SK-N-SH treated with all-trans-retinoic acid at 6 μM for 48 hours (cell line): Measurements from ENCODE around the gene TOX2.

ENCODE experiments used
- ATAC-seq: fragments of 200-7000 bp; cut with Tn5 transposase; 3 replicates; pipeline ENCODE4 v1.9.1; 2020; ENCODE audit warnings: mild to moderate bottlenecking, moderate library complexity
- ARNTL ChIP-seq: fragments of 450-650 bp; formaldehyde crosslinking; IDR thresholded peaks from 2 replicates; pipeline ENCODE4 v1.5.0; 2020; ENCODE audit warnings: low read depth, mild to moderate bottlenecking, moderate library complexity, borderline replicate concordance
- BACH2 ChIP-seq: fragments of 250-450 bp; sonication (Bioruptor Pico); IDR thresholded peaks from 2 replicates; pipeline ENCODE4 v1.9.0; 2021; ENCODE audit warnings: mild to moderate bottlenecking, borderline replicate concordance
- CREB5 ChIP-seq: fragments of 250-450 bp; sonication (Bioruptor Pico); IDR thresholded peaks from 2 replicates; pipeline ENCODE4 v1.5.1; 2020; ENCODE audit warnings: low read depth, mild to moderate bottlenecking, moderate library complexity
- CSDC2 ChIP-seq: fragments of 250-450 bp; sonication (Bioruptor Pico); IDR thresholded peaks from 2 replicates; pipeline ENCODE4 v1.5.0; 2020; ENCODE audit warnings: mild to moderate bottlenecking, moderate library complexity
- ESRRG ChIP-seq: fragments of 250-450 bp; sonication (Bioruptor Pico); IDR thresholded peaks from 2 replicates; pipeline ENCODE4 v1.6.1; 2021; ENCODE audit warnings: mild to moderate bottlenecking
- GLIS3 ChIP-seq: fragments of 250-450 bp; sonication (Bioruptor Pico); IDR thresholded peaks from 2 replicates; pipeline ENCODE4 v1.5.0; 2020; ENCODE audit warnings: mild to moderate bottlenecking, moderate library complexity
- ISL1 ChIP-seq: fragments of 250-450 bp; sonication (Bioruptor Pico); IDR thresholded peaks from 2 replicates; pipeline ENCODE4 v2.1.2; 2022; ENCODE audit warnings: mild to moderate bottlenecking, moderate library complexity
- OSR1 ChIP-seq: fragments of 250-450 bp; sonication (Bioruptor Pico); IDR thresholded peaks from 2 replicates; pipeline ENCODE4 v1.8.0; 2022; ENCODE audit warnings: moderate library complexity, mild to moderate bottlenecking, inconsistent platforms
- PPARA ChIP-seq: fragments of 250-450 bp; sonication (Bioruptor Pico); IDR thresholded peaks from 2 replicates; pipeline ENCODE4 v1.5.0; 2020; ENCODE audit warnings: mild to moderate bottlenecking, borderline replicate concordance
- RARB ChIP-seq: fragments of 250-450 bp; sonication (Bioruptor Pico); IDR thresholded peaks from 2 replicates; pipeline ENCODE4 v1.8.0; 2021; ENCODE audit warnings: mild to moderate bottlenecking, moderate library complexity
- SNAI2 ChIP-seq: fragments of 250-450 bp; sonication (Bioruptor Pico); IDR thresholded peaks from 2 replicates; pipeline ENCODE4 v1.5.0; 2020; ENCODE audit warnings: mild to moderate bottlenecking, moderate library complexity
- TCF4 ChIP-seq: fragments of 250-450 bp; sonication (Bioruptor Pico); IDR thresholded peaks from 2 replicates; pipeline ENCODE4 v1.8.0; 2021; ENCODE audit warnings: mild to moderate bottlenecking, moderate library complexity, borderline replicate concordance
- TOX ChIP-seq: fragments of 250-450 bp; sonication (Bioruptor Pico); IDR thresholded peaks from 2 replicates; pipeline ENCODE4 v1.8.0; 2021; ENCODE audit warnings: mild to moderate bottlenecking, moderate library complexity, borderline replicate concordance
- ZC3H10 ChIP-seq: fragments of 250-450 bp; sonication (Bioruptor Pico); IDR thresholded peaks from 2 replicates; pipeline ENCODE4 v1.5.1; 2021; ENCODE audit warnings: mild to moderate bottlenecking, moderate library complexity
- ZFP3 ChIP-seq: fragments of 250-450 bp; sonication (Bioruptor Pico); IDR thresholded peaks from 2 replicates; pipeline ENCODE4 v1.5.0; 2020; ENCODE audit warnings: mild to moderate bottlenecking, moderate library complexity
- ZFP30 ChIP-seq: fragments of 450-650 bp; formaldehyde crosslinking; IDR thresholded peaks from 2 replicates; pipeline ENCODE4 v1.5.0; 2022; ENCODE audit warnings: mild to moderate bottlenecking, moderate library complexity
- ZNF565 ChIP-seq: fragments of 450-650 bp; formaldehyde crosslinking; conservative IDR thresholded peaks from 2 replicates; pipeline ENCODE4 v1.5.0; 2020; ENCODE audit warnings: low read depth, mild to moderate bottlenecking, moderate library complexity
- ZNF70 ChIP-seq: fragments of 450-650 bp; formaldehyde crosslinking; IDR thresholded peaks from 2 replicates; pipeline ENCODE4 v1.5.0; 2020; ENCODE audit warnings: mild to moderate bottlenecking, moderate library complexity
- ZNF8 ChIP-seq: fragments of 450-650 bp; formaldehyde crosslinking; IDR thresholded peaks from 2 replicates; pipeline ENCODE4 v1.5.0; 2020; ENCODE audit warnings: mild to moderate bottlenecking, moderate library complexity
- TF ChIP-seq, protein P1 (sequence below): fragments of 250-450 bp; sonication (Bioruptor Pico); IDR thresholded peaks from 2 replicates; pipeline ENCODE4 v1.8.0; 2021; ENCODE audit warnings: low read depth, mild to moderate bottlenecking, moderate library complexity, borderline replicate concordance
- TF ChIP-seq, protein P2 (sequence below): fragments of 250-450 bp; sonication (Bioruptor Pico); IDR thresholded peaks from 2 replicates; pipeline ENCODE4 v1.5.1; 2021; ENCODE audit warnings: mild to moderate bottlenecking, moderate library complexity
- TF ChIP-seq, protein P3 (sequence below): fragments of 250-450 bp; sonication (Bioruptor Pico); IDR thresholded peaks from 2 replicates; pipeline ENCODE4 v1.5.0; 2020; ENCODE audit warnings: mild to moderate bottlenecking, moderate library complexity
- TF ChIP-seq, protein P4 (sequence below): fragments of 250-450 bp; sonication (Bioruptor Pico); IDR thresholded peaks from 2 replicates; pipeline ENCODE4 v1.8.0; 2020; ENCODE audit warnings: mild to moderate bottlenecking, moderate library complexity, borderline replicate concordance

Gene TOX2

DNA sequence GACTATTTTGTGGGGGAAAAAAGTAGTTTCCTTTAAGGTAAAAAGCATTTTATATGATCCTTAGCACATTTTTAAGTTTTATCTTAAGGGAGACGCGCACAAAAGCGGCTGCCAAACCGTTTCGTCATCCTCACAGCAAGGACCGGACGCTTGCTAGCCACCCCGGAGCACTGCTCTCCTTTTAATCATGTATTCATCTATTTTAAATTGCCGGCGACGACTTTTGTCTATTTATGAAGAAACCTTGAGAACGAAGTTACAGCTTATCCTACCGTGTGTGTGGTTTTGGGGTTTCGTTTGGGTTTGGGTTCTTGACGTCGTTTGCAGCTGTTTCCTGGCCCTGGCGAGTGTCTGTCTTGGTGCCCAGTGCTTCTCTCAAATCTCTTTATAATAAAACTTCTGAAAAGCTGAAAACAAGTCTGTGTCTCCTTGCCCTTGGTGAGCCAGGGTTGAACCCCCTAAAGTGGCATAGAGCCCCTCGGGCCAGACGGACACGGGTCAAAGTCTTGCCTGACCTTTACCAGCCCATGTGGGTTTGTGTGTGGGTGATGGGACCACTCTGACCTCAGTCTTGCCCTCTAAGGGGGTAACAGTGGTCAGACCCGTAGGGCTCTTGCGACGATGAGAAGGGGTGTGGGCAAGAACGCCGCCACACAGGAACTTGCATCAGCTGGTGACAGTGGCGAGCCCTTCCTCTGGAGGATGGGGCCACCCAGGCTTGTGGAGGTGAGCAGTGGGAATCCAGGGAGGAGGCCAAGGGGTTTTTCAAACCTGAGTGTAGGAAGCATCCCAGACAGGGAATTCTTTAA lies 154.8 kb downstream of the TOX2 start:
- TF ChIP-seq ZNF70 (CRISPR knock-in tag): no peak
- no peak for TF ChIP-seq OSR1
- no peak for TF ChIP-seq CREB5 (CRISPR knock-in tag)
- no peak for TF ChIP-seq GLIS3 (CRISPR knock-in tag)
- no peak for TF ChIP-seq TCF4 (CRISPR knock-in tag)
- no peak for TF ChIP-seq CSDC2
- TF ChIP-seq TOX (CRISPR knock-in tag): no peak
- no peak for TF ChIP-seq ARNTL (CRISPR knock-in tag)
- TF ChIP-seq, protein P1, sequence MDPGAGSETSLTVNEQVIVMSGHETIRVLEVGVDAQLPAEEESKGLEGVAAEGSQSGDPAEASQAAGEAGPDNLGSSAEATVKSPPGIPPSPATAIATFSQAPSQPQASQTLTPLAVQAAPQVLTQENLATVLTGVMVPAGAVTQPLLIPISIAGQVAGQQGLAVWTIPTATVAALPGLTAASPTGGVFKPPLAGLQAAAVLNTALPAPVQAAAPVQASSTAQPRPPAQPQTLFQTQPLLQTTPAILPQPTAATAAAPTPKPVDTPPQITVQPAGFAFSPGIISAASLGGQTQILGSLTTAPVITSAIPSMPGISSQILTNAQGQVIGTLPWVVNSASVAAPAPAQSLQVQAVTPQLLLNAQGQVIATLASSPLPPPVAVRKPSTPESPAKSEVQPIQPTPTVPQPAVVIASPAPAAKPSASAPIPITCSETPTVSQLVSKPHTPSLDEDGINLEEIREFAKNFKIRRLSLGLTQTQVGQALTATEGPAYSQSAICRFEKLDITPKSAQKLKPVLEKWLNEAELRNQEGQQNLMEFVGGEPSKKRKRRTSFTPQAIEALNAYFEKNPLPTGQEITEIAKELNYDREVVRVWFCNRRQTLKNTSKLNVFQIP: no peak
- TF ChIP-seq PPARA: no peak
- no peak for TF ChIP-seq RARB (CRISPR knock-in tag)
- no peak for TF ChIP-seq ZFP30 (CRISPR knock-in tag)
- TF ChIP-seq ZFP3: no peak
- no peak for TF ChIP-seq ZNF8
- TF ChIP-seq ZC3H10 (CRISPR knock-in tag): no peak
- TF ChIP-seq SNAI2 (CRISPR knock-in tag): no peak
- TF ChIP-seq, all 23 proteins: peak for 0
- ATAC-seq: no peak

DNA sequence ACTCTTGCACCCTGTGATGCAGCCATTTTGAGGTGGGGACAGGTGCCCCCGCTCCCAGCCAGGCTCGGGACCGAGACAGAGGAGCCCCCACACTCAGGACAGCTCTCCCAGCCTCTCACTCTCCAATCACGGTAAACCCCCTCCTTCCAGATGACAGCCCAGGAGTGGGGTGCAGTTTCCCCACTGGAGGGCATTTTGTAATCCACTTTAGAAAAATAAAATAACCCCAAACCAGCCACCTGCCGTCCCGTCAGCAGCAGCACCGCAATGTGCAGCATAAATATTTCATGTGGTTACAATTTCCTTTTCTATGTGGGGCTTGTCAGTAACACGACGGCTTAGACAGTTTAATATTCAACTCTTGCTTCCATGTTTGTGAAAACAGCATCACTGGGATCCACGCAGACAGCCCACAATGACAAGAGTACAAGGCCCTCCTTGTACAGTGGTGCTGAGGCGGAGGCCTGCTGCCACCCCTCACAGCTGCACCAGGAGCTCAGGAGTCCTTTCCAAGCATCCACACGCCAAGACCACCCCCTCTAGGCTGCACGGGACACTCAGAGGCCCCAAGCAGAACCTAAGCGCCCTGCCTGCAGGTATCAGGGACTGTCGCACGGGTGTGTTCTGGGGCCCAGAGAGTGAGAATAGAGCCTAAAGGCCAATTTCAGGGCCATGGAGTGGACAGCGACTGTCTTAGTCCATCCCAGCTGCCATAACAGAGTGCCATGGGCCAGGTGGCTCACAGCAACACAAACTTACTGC lies 155.7 kb downstream of the TOX2 start:
- no peak for ATAC-seq

More for the DNA sequence above, 155.7 kb downstream of the TOX2 start:
- TF ChIP-seq ISL1 (CRISPR knock-in tag) (no peak), TCF4 (CRISPR knock-in tag) (no peak), ZFP3 (no peak), ARNTL (CRISPR knock-in tag) (no peak), ZNF70 (CRISPR knock-in tag) (no peak), SNAI2 (CRISPR knock-in tag) (no peak), ESRRG (CRISPR knock-in tag) (no peak), ZNF8 (no peak), PPARA (no peak), ZNF565 (CRISPR knock-in tag) (no peak), BACH2 (no peak), ZFP30 (CRISPR knock-in tag) (no peak)
- TF ChIP-seq, protein P2, sequence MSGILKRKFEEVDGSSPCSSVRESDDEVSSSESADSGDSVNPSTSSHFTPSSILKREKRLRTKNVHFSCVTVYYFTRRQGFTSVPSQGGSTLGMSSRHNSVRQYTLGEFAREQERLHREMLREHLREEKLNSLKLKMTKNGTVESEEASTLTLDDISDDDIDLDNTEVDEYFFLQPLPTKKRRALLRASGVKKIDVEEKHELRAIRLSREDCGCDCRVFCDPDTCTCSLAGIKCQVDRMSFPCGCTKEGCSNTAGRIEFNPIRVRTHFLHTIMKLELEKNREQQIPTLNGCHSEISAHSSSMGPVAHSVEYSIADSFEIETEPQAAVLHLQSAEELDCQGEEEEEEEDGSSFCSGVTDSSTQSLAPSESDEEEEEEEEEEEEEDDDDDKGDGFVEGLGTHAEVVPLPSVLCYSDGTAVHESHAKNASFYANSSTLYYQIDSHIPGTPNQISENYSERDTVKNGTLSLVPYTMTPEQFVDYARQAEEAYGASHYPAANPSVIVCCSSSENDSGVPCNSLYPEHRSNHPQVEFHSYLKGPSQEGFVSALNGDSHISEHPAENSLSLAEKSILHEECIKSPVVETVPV (CRISPR knock-in tag): no peak
- TF ChIP-seq, protein P3, sequence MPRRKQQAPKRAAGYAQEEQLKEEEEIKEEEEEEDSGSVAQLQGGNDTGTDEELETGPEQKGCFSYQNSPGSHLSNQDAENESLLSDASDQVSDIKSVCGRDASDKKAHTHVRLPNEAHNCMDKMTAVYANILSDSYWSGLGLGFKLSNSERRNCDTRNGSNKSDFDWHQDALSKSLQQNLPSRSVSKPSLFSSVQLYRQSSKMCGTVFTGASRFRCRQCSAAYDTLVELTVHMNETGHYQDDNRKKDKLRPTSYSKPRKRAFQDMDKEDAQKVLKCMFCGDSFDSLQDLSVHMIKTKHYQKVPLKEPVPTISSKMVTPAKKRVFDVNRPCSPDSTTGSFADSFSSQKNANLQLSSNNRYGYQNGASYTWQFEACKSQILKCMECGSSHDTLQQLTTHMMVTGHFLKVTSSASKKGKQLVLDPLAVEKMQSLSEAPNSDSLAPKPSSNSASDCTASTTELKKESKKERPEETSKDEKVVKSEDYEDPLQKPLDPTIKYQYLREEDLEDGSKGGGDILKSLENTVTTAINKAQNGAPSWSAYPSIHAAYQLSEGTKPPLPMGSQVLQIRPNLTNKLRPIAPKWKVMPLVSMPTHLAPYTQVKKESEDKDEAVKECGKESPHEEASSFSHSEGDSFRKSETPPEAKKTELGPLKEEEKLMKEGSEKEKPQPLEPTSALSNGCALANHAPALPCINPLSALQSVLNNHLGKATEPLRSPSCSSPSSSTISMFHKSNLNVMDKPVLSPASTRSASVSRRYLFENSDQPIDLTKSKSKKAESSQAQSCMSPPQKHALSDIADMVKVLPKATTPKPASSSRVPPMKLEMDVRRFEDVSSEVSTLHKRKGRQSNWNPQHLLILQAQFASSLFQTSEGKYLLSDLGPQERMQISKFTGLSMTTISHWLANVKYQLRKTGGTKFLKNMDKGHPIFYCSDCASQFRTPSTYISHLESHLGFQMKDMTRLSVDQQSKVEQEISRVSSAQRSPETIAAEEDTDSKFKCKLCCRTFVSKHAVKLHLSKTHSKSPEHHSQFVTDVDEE: no peak
- TF ChIP-seq, protein P4, sequence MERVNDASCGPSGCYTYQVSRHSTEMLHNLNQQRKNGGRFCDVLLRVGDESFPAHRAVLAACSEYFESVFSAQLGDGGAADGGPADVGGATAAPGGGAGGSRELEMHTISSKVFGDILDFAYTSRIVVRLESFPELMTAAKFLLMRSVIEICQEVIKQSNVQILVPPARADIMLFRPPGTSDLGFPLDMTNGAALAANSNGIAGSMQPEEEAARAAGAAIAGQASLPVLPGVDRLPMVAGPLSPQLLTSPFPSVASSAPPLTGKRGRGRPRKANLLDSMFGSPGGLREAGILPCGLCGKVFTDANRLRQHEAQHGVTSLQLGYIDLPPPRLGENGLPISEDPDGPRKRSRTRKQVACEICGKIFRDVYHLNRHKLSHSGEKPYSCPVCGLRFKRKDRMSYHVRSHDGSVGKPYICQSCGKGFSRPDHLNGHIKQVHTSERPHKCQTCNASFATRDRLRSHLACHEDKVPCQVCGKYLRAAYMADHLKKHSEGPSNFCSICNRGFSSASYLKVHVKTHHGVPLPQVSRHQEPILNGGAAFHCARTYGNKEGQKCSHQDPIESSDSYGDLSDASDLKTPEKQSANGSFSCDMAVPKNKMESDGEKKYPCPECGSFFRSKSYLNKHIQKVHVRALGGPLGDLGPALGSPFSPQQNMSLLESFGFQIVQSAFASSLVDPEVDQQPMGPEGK (CRISPR knock-in tag): no peak
